ENCODE data around the gene CACNA1C. TPM values are rescaled to one million over a fixed set of nuclear protein-coding genes. Genes with fewer than 3 reads are reported as not detected.

Gene CACNA1C
- total and polyA plus RNA-seq, 2 of the 4 experiments (the other 2 are of a cell fraction): 1.6 to 2.6 TPM

GRCh38 chr12:2606186-2606910, 553.6 kb downstream of the CACNA1C start:
- dilution Hi-C loops (cut with HindIII; ENCODE audit: low sequenced_read_pairs, unreplicated experiment): no loop called here
- Histone ChIP-seq H2BK15ac (ENCODE audit: low read depth, low read length) (no peak overlapping the region), H3K4me2 (ENCODE audit: low read depth, low read length) (no peak overlapping the region), H3K23ac (ENCODE audit: low read depth, low read length) (no peak overlapping the region), H2BK20ac (ENCODE audit: low read depth, low read length) (no peak overlapping the region), H3K56ac (ENCODE audit: extremely low read depth, insufficient read depth, low read length) (no peak overlapping the region), H3K9me1 (ENCODE audit: insufficient read depth, low read length) (peaks cover 3% of the 10 kb centered on the region; the same call in 1 of the 2 replicates), H2BK5ac (ENCODE audit: low read depth, low read length, poor library complexity, severe bottlenecking) (no peak overlapping the region), H3K4me1 (ENCODE audit: control insufficient read depth, insufficient read depth, low read length) (peaks cover 7% of the 10 kb centered on the region; the same call in 1 of the 2 replicates), H4K91ac (ENCODE audit: insufficient read depth, low read depth, low read length) (no peak overlapping the region), H3K27ac (ENCODE audit: insufficient read depth, low read length) (no peak overlapping the region), H3K4ac (ENCODE audit: low read depth, low read length) (no peak overlapping the region; the same call in 1 of the 2 replicates), H3K79me1 (ENCODE audit: low read depth in 1 of 2, low read length in 2 of 2) (no peaks in the 10 kb centered on the region), H4K20me1 (ENCODE audit: insufficient read depth, low read length) (no peaks in the 10 kb centered on the region; the same call in 1 of the 2 replicates), H2AFZ (replicated peaks; ENCODE audit: low read length, poor library complexity) (peak overlapping the region; percentile 35), H2AK5ac (ENCODE audit: low read depth, low read length) (no peak overlapping the region), H3K9me3 (ENCODE audit: control insufficient read depth, insufficient read depth, low read length) (no peaks in the 10 kb centered on the region), H3K9ac (ENCODE audit: low read depth, low read length) (no peak overlapping the region), H4K8ac (ENCODE audit: low read depth in 2 of 2, low read length in 2 of 2) (no peak overlapping the region), H3K4me3 (ENCODE audit: insufficient read depth, low read depth, low read length) (no peak overlapping the region), H3K36me3 (ENCODE audit: control insufficient read depth, insufficient read depth, low read length) (peaks cover 34% of the 10 kb centered on the region), H3K14ac (replicated peaks; ENCODE audit: low read depth, low read length) (no peak overlapping the region; the same call in 1 of the 2 replicates), H2BK120ac (ENCODE audit: low read depth, low read length) (no peak overlapping the region), H2AK9ac (replicated peaks; ENCODE audit: low read depth, low read length, poor library complexity) (peak overlapping the region; percentile 55), H4K5ac (ENCODE audit: low read depth, low read length) (no peak overlapping the region), H3K27me3 (ENCODE audit: control insufficient read depth, insufficient read depth, low read length) (no peaks in the 10 kb centered on the region), H3K18ac (ENCODE audit: low read depth, low read length) (no peak overlapping the region)
- intact Hi-C loops (cut with micrococcal nuclease): no loop called here
- no peak for ATAC-seq (ENCODE audit: low read depth)
- TF ChIP-seq BHLHE40 (IDR thresholded peaks at IDR 0.05; ENCODE audit: low read depth, low read length): no peak
- TF ChIP-seq RAD21 (IDR thresholded peaks at IDR 0.05; ENCODE audit: low read length): no peak
- no peak for TF ChIP-seq SMC3 (IDR thresholded peaks at IDR 0.05; ENCODE audit: low read depth, low read length)
- no peak for TF ChIP-seq NFE2L2 (IDR thresholded peaks at IDR 0.05; ENCODE audit: low read depth, low read length)
- TF ChIP-seq ELK1 (IDR thresholded peaks at IDR 0.05; ENCODE audit: borderline replicate concordance, low read depth, low read length): no peak
- no peak for TF ChIP-seq CHD1 (IDR thresholded peaks at IDR 0.05; ENCODE audit: low read depth, low read length)
- no peak for TF ChIP-seq POLR2A (IDR thresholded peaks at IDR 0.05; ENCODE audit: low read depth, low read length)
- no peak for TF ChIP-seq FOS (IDR thresholded peaks at IDR 0.05; ENCODE audit: low read depth, low read length)
- no peak for TF ChIP-seq MAFK (IDR thresholded peaks at IDR 0.05; ENCODE audit: low read depth, low read length)
- in situ Hi-C loops (cut with MboI; ENCODE audit: low sequenced_read_pairs): no loop called here
- POLR2A ChIA-PET (ENCODE audit: unreplicated experiment): no interaction called here
- BruUV-seq (replicated peaks): no TSS peak
- CTCF ChIA-PET: interaction anchor here (0.8 kb wide), 1 partner anchor 36 kb away, joined by 3 read pairs; no protein-coding TSS in a partner anchor
- WGBS, 2 experiments (ENCODE audit: extremely low coverage in 2 of 2, insufficient read length in 1 of 2): 91% methylated on average over 12 of the region's 17 CpGs; no CpG with 5 or more reads in 1 of the 2 experiments
- DNase-seq: no peak

Data from IMR-90 (cell line).